Keratinocyte (primary cell): ENCODE results near the gene FARP1. TPM values are rescaled to one million over a fixed set of nuclear protein-coding genes. Genes with fewer than 3 reads are reported as not detected.

Experiments
- DNase-seq: peaks from one replicate; pipeline ENCODE4 v3.0.0-alpha.2; 2011; ENCODE audit warnings: low read depth, missing footprints, low spot score
- FAIRE-seq: peaks from 2 replicates; lab custom pipeline; 2011; peaks lifted over from hg19 to GRCh38; lab: Jason Lieb, UNC
- H2AFZ ChIP-seq: 2 replicates; pipeline ENCODE4 v1.6.0; 2012; ENCODE audit warnings: low read length, control low read depth, inconsistent platforms; ENCODE audit not compliant: control insufficient read depth
- H3K27ac ChIP-seq: 2 replicates; pipeline ENCODE4 v1.5.1; 2011; ENCODE audit warnings: low read length; ENCODE audit not compliant: control insufficient read depth, insufficient read depth
- H3K27me3 ChIP-seq: 3 replicates; pipeline ENCODE4 v1.6.0; 2011; ENCODE audit warnings: low read length; ENCODE audit not compliant: control insufficient read depth, insufficient read depth; ENCODE audit errors: extremely low read depth
- H3K36me3 ChIP-seq, 2 experiments: 2 replicates in 1 of 2; 3 replicates in 1 of 2; pipeline ENCODE4 v1.5.1; 2011; ENCODE audit warnings: low read length in 2 of 2, mild to moderate bottlenecking in 1 of 2; ENCODE audit not compliant: control insufficient read depth in 2 of 2, insufficient read depth in 2 of 2; ENCODE audit errors: extremely low read depth in 1 of 2
- H3K4me1 ChIP-seq: 3 replicates; pipeline ENCODE4 v1.5.1; 2011; ENCODE audit warnings: low read length; ENCODE audit not compliant: control insufficient read depth, insufficient read depth; ENCODE audit errors: extremely low read depth
- H3K4me2 ChIP-seq: 3 replicates; pipeline ENCODE4 v1.6.0; 2011; ENCODE audit warnings: low read depth, low read length; ENCODE audit not compliant: control insufficient read depth, insufficient read depth; ENCODE audit errors: extremely low read depth
- H3K4me3 ChIP-seq, 3 experiments: fragments of 200-600 bp in 1 of 3; sonication (generic) in 1 of 3; 2 replicates in 2 of 3; 3 replicates in 1 of 3; pipeline ENCODE4 v1.5.1; 2011 to 2016; ENCODE audit warnings: low read length in 3 of 3, mild to moderate bottlenecking in 3 of 3, control low read depth in 2 of 3, inconsistent platforms in 1 of 3, low read depth in 1 of 3, mixed read lengths in 1 of 3, mixed run types in 1 of 3, moderate library complexity in 1 of 3; ENCODE audit not compliant: control insufficient read depth in 2 of 3, insufficient read depth in 2 of 3; ENCODE audit errors: extremely low read depth in 1 of 3
- H3K79me2 ChIP-seq: 2 replicates; pipeline ENCODE4 v1.6.0; 2012; ENCODE audit warnings: low read length; ENCODE audit not compliant: control insufficient read depth, insufficient read depth
- H3K9ac ChIP-seq: 3 replicates; pipeline ENCODE4 v1.6.0; 2011; ENCODE audit warnings: low read length; ENCODE audit not compliant: control insufficient read depth, insufficient read depth; ENCODE audit errors: extremely low read depth
- H3K9me1 ChIP-seq: 3 replicates; pipeline ENCODE4 v1.6.0; 2011; ENCODE audit warnings: low read length; ENCODE audit not compliant: control insufficient read depth, insufficient read depth; ENCODE audit errors: extremely low read depth
- H3K9me3 ChIP-seq: 2 replicates; pipeline ENCODE4 v1.5.1; 2012; ENCODE audit warnings: low read depth, low read length; ENCODE audit not compliant: control insufficient read depth
- H4K20me1 ChIP-seq: 3 replicates; pipeline ENCODE4 v1.6.0; 2011; ENCODE audit warnings: low read length; ENCODE audit not compliant: control insufficient read depth, insufficient read depth; ENCODE audit errors: extremely low read depth
- CTCF ChIP-seq, 3 experiments: IDR thresholded peaks in 1 of 3; conservative IDR thresholded peaks in 1 of 3; optimal IDR thresholded peaks in 1 of 3; 2 replicates in 2 of 3; 3 replicates in 1 of 3; pipeline versions ENCODE3 to v1.5.1; 2011; ENCODE audit warnings: low read length in 3 of 3, mild to moderate bottlenecking in 3 of 3, moderate library complexity in 2 of 3, control low read depth in 1 of 3, inconsistent platforms in 1 of 3; ENCODE audit not compliant: insufficient read depth in 2 of 3; ENCODE audit errors: extremely low read depth in 1 of 3
- EZH2 ChIP-seq: IDR thresholded peaks from one replicate; pipeline ENCODE4 v1.6.1; 2012; ENCODE audit warnings: inconsistent platforms, mild to moderate bottlenecking, low read length, moderate library complexity
- dilution Hi-C: fragments of 300-500 bp; cut with MboI; formaldehyde crosslinking; loops from one replicate; pipeline ENCODE4 v1.7.0; 2020; ENCODE audit warnings: low sequenced_read_pairs; ENCODE audit not compliant: extremely low pct_ligation_motif_present
- polyA plus RNA-seq, 5 experiments: library from polyadenylated mRNA; depleted of rRNA in 3 of 5; stranded (reverse) in 3 of 5; stranded (forward) in 1 of 5; unstranded in 1 of 5; fragments of >200 nt; gene quantifications; 1 replicate in 1 of 5; 2 replicates in 3 of 5; 3 replicates in 1 of 5; pipeline versions ENCODE4 v1.2.1 to v1.2.3, GENCODE V29; 2011 to 2012; ENCODE audit warnings: missing spikeins in 2 of 5, low read depth in 1 of 5, low replicate concordance in 1 of 5

FARP1 gene
- polyA plus RNA-seq, 1 donor (not counting 4 experiments of a cell fraction or from before 2014, with no cell fraction given): 10.3 TPM

- TF ChIP-seq CTCF (optimal IDR thresholded peaks at IDR 0.05 in 1 of 3, IDR thresholded peaks at IDR 0.05 in 1 of 3, conservative IDR thresholded peaks at IDR 0.05 in 1 of 3; ENCODE audit: extremely low read depth in 1 of 3, insufficient read depth in 2 of 3, low read length in 3 of 3): no peak
- TF ChIP-seq EZH2: no peak
- Histone ChIP-seq H3K9me1 (no peaks in the 10 kb centered on the region), H3K27ac (no peak overlapping the region), H4K20me1 (no peaks in the 10 kb centered on the region), H3K9ac (no peak overlapping the region), H2AFZ (no peak overlapping the region), H3K4me3 (no peak overlapping the region), H3K4me1 (peaks cover 11% of the 10 kb centered on the region), H3K36me3 (peaks cover 0 to 3% of the 10 kb centered on the region in 2 experiments), H3K4me2 (no peak overlapping the region), H3K27me3 (no peaks in the 10 kb centered on the region), H3K79me2 (no peaks in the 10 kb centered on the region), H3K9me3 (no peaks in the 10 kb centered on the region)
- dilution Hi-C loops: no loop called here
- DNase-seq (no peak), FAIRE-seq (no peak)
Observed at GRCh38 chr13:98439126-98439828, 296.4 kb downstream of the FARP1 start.

DNA sequence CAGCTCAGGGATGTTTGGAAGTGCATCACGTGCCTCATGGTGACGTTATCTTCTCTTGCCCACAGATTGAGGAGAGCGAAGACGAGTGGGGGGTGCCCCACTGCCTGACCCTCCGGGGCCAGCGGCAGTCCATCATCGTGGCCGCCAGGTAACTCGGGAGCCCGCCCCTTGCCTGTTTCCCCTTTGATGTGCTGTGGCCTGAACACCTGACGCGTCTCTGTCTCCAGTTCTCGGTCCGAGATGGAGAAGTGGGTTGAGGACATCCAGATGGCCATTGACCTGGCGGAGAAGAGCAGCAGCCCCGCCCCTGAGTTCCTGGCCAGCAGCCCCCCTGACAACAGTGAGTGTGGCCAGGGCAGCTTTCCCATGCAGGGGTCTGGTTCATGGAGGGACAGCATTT lies 297.0 kb downstream of the FARP1 start:
- H3K79me2 ChIP-seq: no peaks in the 10 kb centered on the region
- no peak overlapping the region for H3K9ac ChIP-seq
- DNase-seq (no peak), FAIRE-seq (no peak)
- peaks cover 11% of the 10 kb centered on the region for H3K4me1 ChIP-seq
- TF ChIP-seq CTCF (optimal IDR thresholded peaks at IDR 0.05 in 1 of 3, IDR thresholded peaks at IDR 0.05 in 1 of 3, conservative IDR thresholded peaks at IDR 0.05 in 1 of 3; ENCODE audit: extremely low read depth in 1 of 3, insufficient read depth in 2 of 3, low read length in 3 of 3) (no peak), EZH2 (no peak)
- H3K9me1 ChIP-seq: no peaks in the 10 kb centered on the region
- dilution Hi-C loops: no loop called here
- H2AFZ ChIP-seq: no peak overlapping the region
- H4K20me1 ChIP-seq: no peaks in the 10 kb centered on the region
- no peak overlapping the region for H3K27ac ChIP-seq
- H3K4me2 ChIP-seq: no peak overlapping the region
- peaks cover 0 to 3% of the 10 kb centered on the region in 2 experiments for H3K36me3 ChIP-seq
- H3K27me3 ChIP-seq: no peaks in the 10 kb centered on the region
- no peak overlapping the region for H3K4me3 ChIP-seq
- H3K9me3 ChIP-seq: no peaks in the 10 kb centered on the region
